K562 (cell line): ENCODE results near the gene TENM4. TPM values are rescaled to one million over a fixed set of nuclear protein-coding genes. Genes with fewer than 3 reads are reported as not detected.

Experiments used
- ATAC-seq: fragments of 200-7000 bp; cut with Tn5 transposase; 3 replicates; pipeline ENCODE4 v1.9.1; 2020; ENCODE audit warnings: moderate library complexity
- BruUV-seq: library from RNA; stranded (reverse); fragments of 400-500 nt; replicated peaks from 2 replicates; lab custom pipeline; 2021; lab: Mats Ljungman, UMichigan
- CTCF ChIA-PET: fragments of 300-600 bp; formaldehyde crosslinking; extraction: SDS; loops from one replicate; lab custom pipeline; 2021; ENCODE audit warnings: low intra/inter-chr PET ratio; lab: Yijun Ruan, JAX
- POLR2A ChIA-PET: fragments of 300-600, 350-650 bp; sonication (Branson Sonifier 250); formaldehyde crosslinking; extraction: SDS; loops from one replicate; lab custom pipeline; 2021; ENCODE audit warnings: antibody characterized with exemption, inconsistent platforms; lab: Yijun Ruan, JAX
- DNase-seq, 4 experiments: peaks; one replicate each; pipeline versions ENCODE4 v3.0.0 to v3.0.0-alpha.2; 2011 to 2018; ENCODE audit warnings: low spot score in 3 of 4, mixed read lengths in 3 of 4; ENCODE audit errors: extremely low read depth in 1 of 4
- FAIRE-seq: peaks from 2 replicates; lab custom pipeline; 2011; peaks lifted over from hg19 to GRCh38; lab: Jason Lieb, UNC
- H2AFZ ChIP-seq: 2 replicates; pipeline ENCODE4 v1.6.0; 2011; ENCODE audit warnings: low read depth, low read length, control low read depth, inconsistent platforms
- H3K27ac ChIP-seq: fragments of 200-600 bp; 3 replicates; pipeline ENCODE4 v1.8.0; 2011; ENCODE audit warnings: low read depth, mild to moderate bottlenecking, control low read depth, inconsistent platforms, low read length, moderate library complexity, mixed read lengths; ENCODE audit errors: extremely low read depth
- H3K27me3 ChIP-seq, 2 experiments: fragments of 300-600 bp in 1 of 2; 2 replicates in 1 of 2; 3 replicates in 1 of 2; pipeline versions ENCODE4 v1.6.0 to v1.8.0; 2011; ENCODE audit warnings: inconsistent platforms in 2 of 2, low read length in 2 of 2, mild to moderate bottlenecking in 1 of 2, mixed read lengths in 1 of 2, moderate library complexity in 1 of 2; ENCODE audit not compliant: control insufficient read depth in 2 of 2, insufficient read depth in 2 of 2
- H3K36me3 ChIP-seq: fragments of 300-600 bp; 3 replicates; pipeline ENCODE4 v1.8.0; 2011; ENCODE audit warnings: mild to moderate bottlenecking, low read length, inconsistent platforms; ENCODE audit not compliant: control insufficient read depth, insufficient read depth
- H3K4me1 ChIP-seq, 2 experiments: fragments of 200-600 bp in 1 of 2; replicated peaks in 1 of 2; 2 replicates in 1 of 2; 3 replicates in 1 of 2; pipeline versions ENCODE4 v1.5.1 to v1.8.0; 2011; ENCODE audit warnings: inconsistent platforms in 2 of 2, low read length in 2 of 2, mild to moderate bottlenecking in 1 of 2, mixed read lengths in 1 of 2, moderate library complexity in 1 of 2; ENCODE audit not compliant: control insufficient read depth in 2 of 2, insufficient read depth in 2 of 2
- H3K4me2 ChIP-seq: 2 replicates; pipeline ENCODE4 v1.6.1; 2011; ENCODE audit warnings: low read length, control low read depth, inconsistent platforms, mixed read lengths; ENCODE audit not compliant: insufficient read depth
- H3K4me3 ChIP-seq: fragments of 200-600 bp; sonication (generic), shearing (Covaris generic); 2 replicates; pipeline ENCODE4 v1.5.1; 2016; ENCODE audit warnings: control low read depth, inconsistent platforms
- H3K79me2 ChIP-seq: fragments of 200-600 bp; 3 replicates; pipeline ENCODE4 v1.8.0; 2011; ENCODE audit warnings: low read length, inconsistent platforms; ENCODE audit not compliant: control insufficient read depth, insufficient read depth
- H3K9ac ChIP-seq, 2 experiments: 2 replicates each; pipeline versions ENCODE4 v1.6.0 to v1.6.1; 2011; ENCODE audit warnings: low read depth in 2 of 2, low read length in 2 of 2, control low read depth in 1 of 2, inconsistent platforms in 1 of 2, mild to moderate bottlenecking in 1 of 2, mixed read lengths in 1 of 2; ENCODE audit not compliant: insufficient read depth in 1 of 2
- H3K9me1 ChIP-seq: one replicate; pipeline ENCODE4 v1.6.0; 2011; ENCODE audit warnings: inconsistent platforms, mild to moderate bottlenecking, low read length, moderate library complexity; ENCODE audit not compliant: control insufficient read depth, insufficient read depth
- H3K9me3 ChIP-seq: replicated peaks from 2 replicates; pipeline ENCODE4 v1.5.1; 2011; ENCODE audit warnings: low read depth, low read length, inconsistent platforms; ENCODE audit not compliant: control insufficient read depth, insufficient read depth
- H4K20me1 ChIP-seq: replicated peaks from 2 replicates; pipeline ENCODE4 v1.6.1; 2011; ENCODE audit warnings: low read length, inconsistent platforms, mixed read lengths; ENCODE audit not compliant: control insufficient read depth, insufficient read depth
- ATF6 ChIP-seq: sonication (generic); formaldehyde crosslinking; IDR thresholded peaks from 2 replicates; pipeline ENCODE4 v1.4.0; 2020; ENCODE audit warnings: mild to moderate bottlenecking, missing genetic modification reagents
- CEBPG ChIP-seq, 3 experiments: fragments of 200-800 bp in 1 of 3; sonication (Bioruptor generic) in 1 of 3; sonication (generic) in 1 of 3; formaldehyde crosslinking in 1 of 3; IDR thresholded peaks in 2 of 3; conservative IDR thresholded peaks in 1 of 3; 2 replicates each; pipeline versions ENCODE4 v1.6.1 to v1.8.0; 2016 to 2022; ENCODE audit warnings: missing compliant biosample characterization in 2 of 3, missing genetic modification characterization in 2 of 3, mild to moderate bottlenecking in 1 of 3, missing genetic modification reagents in 1 of 3
- DMBX1 ChIP-seq: fragments of 250-450 bp; sonication (Bioruptor Pico); IDR thresholded peaks from 2 replicates; pipeline ENCODE4 v1.8.0; 2022; ENCODE audit warnings: inconsistent platforms, mild to moderate bottlenecking, moderate library complexity, borderline replicate concordance
- DPF2 ChIP-seq: fragments of 450-650 bp; IDR thresholded peaks from 2 replicates; pipeline ENCODE4 v1.6.1; 2016
- EZH2 ChIP-seq: IDR thresholded peaks from 2 replicates; pipeline ENCODE4 v1.6.1; 2012; ENCODE audit warnings: low read depth, mild to moderate bottlenecking, inconsistent platforms, low read length, borderline replicate concordance
- FOXA3 ChIP-seq, 2 experiments: fragments of 450-650 bp in 1 of 2; sonication (generic) in 1 of 2; formaldehyde crosslinking; IDR thresholded peaks in 1 of 2; conservative IDR thresholded peaks in 1 of 2; 2 replicates each; pipeline versions ENCODE4 v1.4.0 to v1.8.0; 2020 to 2022; ENCODE audit warnings: mild to moderate bottlenecking in 2 of 2, missing genetic modification reagents in 1 of 2
- GABPB1 ChIP-seq: sonication (generic); formaldehyde crosslinking; IDR thresholded peaks from 2 replicates; pipeline ENCODE4 v1.8.0; 2022; ENCODE audit warnings: mild to moderate bottlenecking, missing genetic modification reagents
- HOXB6 ChIP-seq: fragments of 250-450 bp; sonication (Bioruptor Pico); IDR thresholded peaks from 2 replicates; pipeline ENCODE4 v1.5.1; 2022; ENCODE audit warnings: mild to moderate bottlenecking, borderline replicate concordance
- ID3 ChIP-seq, 2 experiments: fragments of 250-450 bp in 1 of 2; fragments of 450-650 bp in 1 of 2; sonication (Bioruptor Pico) in 1 of 2; IDR thresholded peaks; 2 replicates each; pipeline versions ENCODE4 v1.6.1 to v1.8.0; 2016 to 2021; ENCODE audit warnings: mild to moderate bottlenecking in 2 of 2, moderate library complexity in 2 of 2, missing compliant biosample characterization in 1 of 2, missing genetic modification characterization in 1 of 2
- IRF2 ChIP-seq: sonication (generic); formaldehyde crosslinking; IDR thresholded peaks from 2 replicates; pipeline ENCODE4 v1.8.1; 2022; ENCODE audit warnings: mild to moderate bottlenecking, missing genetic modification reagents
- MAFF ChIP-seq: IDR thresholded peaks from 2 replicates; pipeline ENCODE4 v1.6.1; 2012; ENCODE audit warnings: low read length, improper control_type of control experiment
- MIER1 ChIP-seq: fragments of 450-650 bp; IDR thresholded peaks from 2 replicates; pipeline ENCODE4 v1.6.1; 2016; ENCODE audit warnings: antibody characterized with exemption, mild to moderate bottlenecking, low read depth
- NFE2L1 ChIP-seq: fragments of 450-650 bp; IDR thresholded peaks from 2 replicates; pipeline ENCODE4 v1.6.1; 2016; ENCODE audit warnings: missing genetic modification characterization, low read depth, mild to moderate bottlenecking, missing compliant biosample characterization, moderate library complexity, borderline replicate concordance
- SIN3A ChIP-seq, 2 experiments: fragments of 150-350 bp in 1 of 2; IDR thresholded peaks; 2 replicates each; pipeline ENCODE4 v1.6.1; 2011 to 2016; ENCODE audit warnings: borderline replicate concordance in 2 of 2, low read depth in 2 of 2, low read length in 2 of 2, mild to moderate bottlenecking in 2 of 2, moderate library complexity in 2 of 2; ENCODE audit not compliant: control insufficient read depth in 1 of 2
- ZBTB2 ChIP-seq: fragments of 450-650 bp; IDR thresholded peaks from 2 replicates; pipeline ENCODE4 v1.6.1; 2016; ENCODE audit warnings: antibody characterized with exemption
- ZNF398 ChIP-seq: fragments of 250-450 bp; sonication (Bioruptor Pico); IDR thresholded peaks from 2 replicates; pipeline ENCODE4 v1.8.0; 2021; ENCODE audit warnings: moderate library complexity, mild to moderate bottlenecking, inconsistent platforms
- WGBS: fragments of 100-300 bp; shearing (Covaris generic); methylation state at CpG from one replicate; pipeline ENCODE4 v1.1.6; 2016; ENCODE audit warnings: low coverage, mixed read lengths; ENCODE audit not compliant: insufficient coverage; ENCODE audit errors: missing lambda C conversion rate; 5-methylcytosine and 5-hydroxymethylcytosine counted together
- in situ Hi-C: fragments of 300-500 bp; cut with MboI; formaldehyde crosslinking; loops from 4 replicates; pipeline ENCODE4 v1.15.0; 2018; ENCODE audit warnings: inconsistent platforms, mixed read lengths
- intact Hi-C: fragments of 100-400 bp; cut with micrococcal nuclease; formaldehyde crosslinking; loops from 2 replicates; pipeline ENCODE4 v1.14.2; 2022
- polyA plus RNA-seq, 8 experiments: library from polyadenylated mRNA; depleted of rRNA in 4 of 8; stranded (reverse) in 5 of 8; unstranded in 3 of 8; fragments of >200 nt; fragmentation: Nextera tagmentation in 2 of 8; fragmentation: Illumina TruSeq in 1 of 8; extraction: Ambion mirVana in 2 of 8; extraction: Trizol in 1 of 8; gene quantifications; 2 replicates each; pipeline versions ENCODE4 v1.2.1 to v1.2.3, GENCODE V29; 2011 to 2014; ENCODE audit warnings: inconsistent platforms in 1 of 8, missing spikeins in 1 of 8
- total RNA-seq, 7 experiments: library from RNA; depleted of rRNA in 6 of 7; stranded (reverse); fragments of >200 nt in 6 of 7; fragmentation: Illumina TruSeq in 2 of 7; extraction: Trizol in 2 of 7; gene quantifications; 2 replicates each; pipeline versions ENCODE4 v1.2.1 to v1.2.3, GENCODE V29; 2011 to 2021; ENCODE audit warnings: low replicate concordance in 1 of 7

Gene TENM4
- total and polyA plus RNA-seq, 9 of the 15 experiments (the other 6 are each of a cell fraction or from before 2014, with no cell fraction given), result 0.16 TPM; not detected in 8

- H4K20me1 ChIP-seq, result no peaks in the 10 kb centered on the region
- in situ Hi-C loops (no loop called here), intact Hi-C loops (no loop called here)
- 11% methylated on average over 2 of the region's 2 CpGs for WGBS
- DNase-seq, result no peak
- FAIRE-seq, result no peak
- ATAC-seq, result no peak
- no peak overlapping the region for H3K4me2 ChIP-seq
- CTCF ChIA-PET, result no interaction called here
- no peaks in the 10 kb centered on the region for H3K9me3 ChIP-seq
- no peaks in the 10 kb centered on the region for H3K36me3 ChIP-seq
- H3K27ac ChIP-seq, result no peak overlapping the region
- H3K9ac ChIP-seq, result no peak overlapping the region
- no peaks in the 10 kb centered on the region for H3K27me3 ChIP-seq
- BruUV-seq, result no TSS peak
- H3K79me2 ChIP-seq, result no peaks in the 10 kb centered on the region
- H3K4me1 ChIP-seq, result no peaks in the 10 kb centered on the region
- H3K9me1 ChIP-seq, result no peaks in the 10 kb centered on the region
- H2AFZ ChIP-seq, result no peak overlapping the region
- POLR2A ChIA-PET, result no interaction called here
- H3K4me3 ChIP-seq, result no peak overlapping the region
- TF ChIP-seq HOXB6 (CRISPR knock-in tag) (no peak), ID3 (CRISPR knock-in tag; IDR thresholded peaks at IDR 0.05) (no peak), ID3 (tag; IDR thresholded peaks at IDR 0.05) (no peak), MIER1 (no peak), ATF6 (CRISPR knock-in tag) (no peak), DPF2 (no peak), ZNF398 (no peak), DMBX1 (CRISPR knock-in tag) (no peak), NFE2L1 (tag) (no peak), SIN3A (IDR thresholded peaks at IDR 0.05; ENCODE audit: borderline replicate concordance in 2 of 2, control insufficient read depth in 1 of 2, low read depth in 2 of 2, low read length in 2 of 2) (no peak), CEBPG (CRISPR knock-in tag; IDR thresholded peaks at IDR 0.05) (no peak), CEBPG (tag; conservative IDR thresholded peaks at IDR 0.05 in 1 of 2, IDR thresholded peaks at IDR 0.05 in 1 of 2) (peak; percentile 50 to 82), MAFF (no peak), EZH2 (no peak), FOXA3 (CRISPR knock-in tag; conservative IDR thresholded peaks at IDR 0.05 in 1 of 2, IDR thresholded peaks at IDR 0.05 in 1 of 2) (no peak), ZBTB2 (no peak), GABPB1 (CRISPR knock-in tag) (no peak), IRF2 (CRISPR knock-in tag) (no peak)
These were observed 24.3 kb upstream of the TENM4 start for GRCh38 chr11:79465160-79465559.
